Stimulated activated CD8-positive, alpha-beta memory T cell treated with anti-CD3 and anti-CD28 coated beads, Interleukin-4, amount 100 ng/mL, for 4 hours (primary cell): Measurements from ENCODE around the gene TEX48.

Experiments
- DNase-seq, 2 donors: peaks; one replicate each; pipeline ENCODE4 v3.0.0-alpha.2; 2020; ENCODE audit warnings: low read depth in 2 of 2, low spot score in 1 of 2

The TEX48 gene

GRCh38 chr9:114694146-114694545 is 12.2 kb upstream of the TEX48 start:
- no peak for DNase-seq

- DNase-seq, result no peak
These were observed 11.4 kb upstream of the TEX48 start for GRCh38 chr9:114693248-114693855.

- DNase-seq, result no peak
These were observed 9.9 kb upstream of the TEX48 start for GRCh38 chr9:114691956-114692295.

GRCh38 chr9:114691046-114691955 is 9.3 kb upstream of the TEX48 start:
- peak; percentile 24 to 51 for DNase-seq

- no peak for DNase-seq
These were observed 8.3 kb upstream of the TEX48 start for GRCh38 chr9:114690308-114690707.

GRCh38 chr9:114689813-114690212 is 7.8 kb upstream of the TEX48 start:
- DNase-seq, result no peak

GRCh38 chr9:114688909-114689610 is 7.1 kb upstream of the TEX48 start:
- DNase-seq, result no peak

- no peak for DNase-seq
These were observed 6.4 kb upstream of the TEX48 start for GRCh38 chr9:114688379-114688778.

- DNase-seq, result no peak
These were observed 5.0 kb upstream of the TEX48 start for GRCh38 chr9:114687034-114687433.

- DNase-seq, result no peak
These were observed 4.0 kb upstream of the TEX48 start for GRCh38 chr9:114685951-114686350.

- no peak for DNase-seq
These were observed 2.0 kb upstream of the TEX48 start for GRCh38 chr9:114684036-114684435.

- DNase-seq, result no peak
These were observed 854 bp upstream of the TEX48 start for GRCh38 chr9:114682846-114683245.

- no peak for DNase-seq
These were observed 1.6 kb downstream of the TEX48 start for GRCh38 chr9:114680259-114681001.

- DNase-seq, result no peak
These were observed 3.2 kb downstream of the TEX48 start for GRCh38 chr9:114678795-114679194.

GRCh38 chr9:114678130-114678529 is 3.9 kb downstream of the TEX48 start:
- no peak for DNase-seq

- DNase-seq, result no peak
These were observed 4.6 kb downstream of the TEX48 start for GRCh38 chr9:114677418-114677817.

GRCh38 chr9:114676901-114677300 is 5.1 kb downstream of the TEX48 start:
- no peak for DNase-seq

- DNase-seq, result no peak
These were observed 7.0 kb downstream of the TEX48 start for GRCh38 chr9:114674798-114675540.

- DNase-seq, result no peak
These were observed 7.8 kb downstream of the TEX48 start for GRCh38 chr9:114674076-114674797.

- no peak for DNase-seq
These were observed 10.4 kb downstream of the TEX48 start for GRCh38 chr9:114671605-114672004.
